NCI-H526 (cell line): ENCODE data around the gene TIAM1.
A peak's percentile ranks its signal among the peaks of the same experiment; 100 is the strongest.

ENCODE experiments used
- DNase-seq, 2 experiments: peaks; one replicate each; lab custom pipeline; 2025; lab: John Stamatoyannopoulos, UW

TIAM1 gene

DNA sequence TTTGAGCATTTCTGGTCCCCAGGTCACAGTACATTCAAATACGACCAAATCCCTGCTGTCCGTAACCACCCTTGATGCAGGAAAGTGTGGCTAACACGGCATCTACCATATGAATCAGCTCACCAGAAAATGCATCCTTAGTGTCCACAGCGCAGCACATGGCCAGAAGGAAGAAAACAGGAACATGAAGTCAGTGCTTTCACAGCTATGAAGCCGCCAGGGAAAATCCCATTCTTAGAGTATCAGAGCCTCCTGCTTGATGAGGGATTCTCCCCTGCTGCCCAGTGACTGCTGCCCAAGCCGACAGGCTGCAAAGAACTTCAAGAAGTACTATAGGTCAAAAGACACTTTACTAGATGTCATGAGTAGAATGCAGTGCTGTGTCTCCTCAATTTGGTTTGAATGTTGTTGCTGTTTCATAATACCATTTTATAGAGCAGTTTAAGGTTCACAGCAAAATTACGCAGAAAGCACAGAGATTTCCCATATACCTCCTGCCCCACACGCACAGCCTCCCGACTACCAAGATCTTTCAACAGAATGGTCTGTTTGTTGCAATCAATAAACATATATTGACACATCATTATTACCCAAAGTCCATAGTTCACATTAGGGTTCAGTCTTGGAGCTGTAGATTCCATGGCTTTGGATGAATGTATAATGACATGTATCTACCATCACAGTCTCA lies 14.5 kb downstream of the TIAM1 start:
- no peak for DNase-seq

DNA sequence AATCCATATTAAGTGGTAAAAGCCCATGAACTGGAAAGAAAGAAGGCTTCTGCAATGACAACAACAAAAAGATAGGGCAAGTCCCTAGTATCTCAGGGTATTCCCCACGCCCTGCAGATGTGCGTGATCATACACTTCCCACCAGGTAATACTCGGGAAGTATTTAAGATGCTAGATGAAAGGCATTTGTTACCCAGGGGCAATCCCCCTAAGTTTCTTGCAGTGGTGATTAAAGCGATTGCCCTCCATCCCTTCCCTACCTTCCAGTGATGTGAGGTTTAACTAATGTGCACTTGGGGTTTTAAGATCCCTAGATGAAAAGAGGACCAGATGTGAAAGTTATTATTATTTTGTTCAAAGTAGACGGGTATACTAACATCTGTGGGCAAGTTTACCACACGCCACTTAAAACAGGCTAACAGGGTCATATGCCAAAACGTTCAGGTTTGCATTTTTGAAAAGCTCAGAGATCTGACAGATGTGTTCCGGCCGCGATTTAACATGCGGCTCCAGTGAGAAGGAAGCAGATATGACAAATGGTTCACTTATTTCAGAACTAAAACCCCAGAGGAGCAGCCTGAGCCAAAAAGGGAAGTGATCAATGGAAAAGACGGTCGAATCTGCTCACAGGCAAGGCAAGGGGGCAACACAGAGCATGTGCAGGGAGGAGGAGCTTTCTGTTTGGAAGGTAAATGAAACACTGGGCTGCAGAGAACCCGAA lies 17.4 kb downstream of the TIAM1 start:
- DNase-seq, result no peak

DNA sequence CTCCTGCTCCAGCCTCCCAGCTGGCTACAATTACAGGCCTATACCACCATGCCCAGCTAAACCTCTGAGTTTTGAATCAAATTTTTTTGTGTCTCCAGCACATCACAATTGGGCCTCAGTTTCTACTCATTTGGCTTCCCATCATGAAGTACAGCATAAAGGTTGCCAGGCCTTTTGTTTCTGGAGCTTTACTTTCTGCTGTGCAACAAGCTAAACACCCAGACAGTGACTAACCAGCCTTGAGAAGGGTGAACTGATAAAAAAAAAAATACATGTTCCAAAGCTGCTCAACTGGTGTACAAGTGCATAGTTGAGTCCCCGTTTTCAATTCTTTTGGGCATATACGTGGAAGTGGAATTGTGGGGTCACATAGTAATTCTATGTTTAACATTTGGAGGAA lies 25.1 kb downstream of the TIAM1 start:
- no peak for DNase-seq

DNA sequence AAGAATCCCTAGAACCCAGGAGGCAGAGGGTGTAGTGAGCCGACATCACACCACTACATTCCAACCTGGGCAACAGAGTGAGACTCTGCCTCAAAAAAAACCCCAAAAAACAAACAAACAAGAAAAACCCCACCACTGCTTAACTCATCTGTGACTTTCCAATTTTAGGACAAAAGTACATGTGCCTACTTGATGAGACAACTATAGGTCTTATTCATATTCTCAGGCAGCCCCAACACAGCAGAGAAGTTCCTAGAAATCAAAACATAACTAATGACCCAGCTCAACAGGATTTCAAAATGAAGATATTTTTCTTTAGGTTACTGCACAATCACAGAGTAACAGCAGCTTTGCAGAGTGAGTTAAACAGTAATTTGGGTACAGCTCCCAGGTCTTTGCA lies 26.4 kb downstream of the TIAM1 start:
- DNase-seq, result no peak

DNA sequence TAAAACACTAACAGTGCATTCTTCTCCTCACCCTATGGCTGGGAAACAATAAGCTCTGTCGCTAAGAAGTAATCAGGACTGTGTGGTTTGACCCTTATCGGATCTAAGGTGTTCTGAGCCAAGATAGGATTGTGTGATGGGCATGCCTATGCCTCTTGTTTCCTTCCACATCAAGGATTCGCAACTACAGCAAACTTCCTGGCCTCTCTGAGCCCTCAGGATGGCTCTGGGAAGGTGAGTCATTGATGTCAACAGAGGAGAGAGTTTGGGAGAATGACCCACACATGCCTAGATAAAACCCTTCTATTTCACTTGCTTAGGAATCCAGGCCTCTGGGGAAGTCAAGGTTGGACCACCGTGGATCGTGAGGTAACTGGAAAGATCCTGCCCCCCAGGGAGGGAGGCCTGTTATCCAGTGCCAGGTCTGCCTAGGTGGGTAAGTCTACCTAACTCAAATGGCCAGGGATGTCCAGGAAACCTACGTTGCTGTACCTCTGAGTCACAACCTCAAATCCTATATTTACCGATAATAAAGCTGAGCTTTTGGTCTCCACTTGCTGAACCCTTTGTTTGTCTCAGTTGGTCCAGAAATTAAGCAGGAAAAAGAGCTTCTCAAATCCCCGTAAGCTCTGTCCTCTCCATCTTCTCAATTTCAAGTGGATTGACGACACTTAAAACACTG lies 27.4 kb downstream of the TIAM1 start:
- no peak for DNase-seq

DNA sequence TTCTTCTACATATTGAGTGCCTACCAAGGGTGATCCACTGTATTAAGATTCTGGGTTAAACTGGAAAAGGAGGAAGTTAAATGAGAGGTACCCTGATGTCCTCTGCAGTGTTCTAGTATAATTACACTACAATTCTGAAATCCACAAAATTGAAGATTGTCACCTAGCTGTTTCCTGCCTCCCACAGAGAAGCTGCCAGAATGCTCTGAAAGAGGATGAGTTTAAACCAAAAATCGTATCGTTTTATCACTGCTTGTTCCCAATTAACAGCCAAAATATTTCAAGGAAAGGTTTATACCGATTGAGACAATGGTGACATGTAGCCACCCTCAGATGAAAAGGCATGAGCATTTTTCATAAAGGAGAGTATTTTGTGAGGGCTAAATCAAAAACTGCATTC lies 28.0 kb downstream of the TIAM1 start:
- no peak for DNase-seq

DNA sequence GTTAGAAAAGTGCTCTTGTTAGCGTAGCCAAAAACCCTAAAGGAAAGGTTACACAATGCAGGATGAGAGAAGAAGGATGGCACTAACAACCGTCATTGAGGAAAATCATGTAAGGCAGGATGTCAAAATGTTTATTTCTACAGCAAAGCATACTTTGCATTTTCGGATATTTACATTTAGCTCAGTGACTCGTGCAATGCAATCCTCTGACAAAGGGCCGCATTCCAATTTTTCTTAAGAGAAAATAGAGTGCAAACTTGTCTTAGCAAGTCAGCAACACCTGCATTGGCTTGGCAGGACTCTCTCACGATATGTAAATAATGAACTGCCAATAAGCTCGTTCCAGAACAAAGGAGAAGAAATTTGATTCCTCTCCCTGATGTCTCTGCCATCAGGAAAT lies 33.3 kb downstream of the TIAM1 start:
- peak; percentile 76 to 83 for DNase-seq

DNA sequence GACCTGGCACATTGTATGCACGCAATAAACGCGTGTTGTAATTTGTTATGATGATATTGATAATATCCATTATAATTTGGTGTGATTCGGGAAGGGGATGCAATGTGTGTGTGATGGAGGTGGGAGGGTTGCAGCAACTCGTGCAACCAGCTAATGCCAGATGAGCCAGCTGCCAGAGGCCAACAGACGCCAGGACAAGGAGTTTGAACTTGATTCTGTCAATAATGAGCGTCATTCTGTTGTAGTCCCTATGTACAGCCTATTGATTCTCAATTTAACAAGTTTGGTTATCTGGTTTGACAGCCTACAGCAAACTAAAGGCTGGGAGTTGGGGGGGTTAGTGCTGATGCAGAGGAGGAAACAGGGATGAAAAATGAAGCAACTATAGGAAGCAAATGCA lies 35.5 kb downstream of the TIAM1 start:
- DNase-seq, result no peak

DNA sequence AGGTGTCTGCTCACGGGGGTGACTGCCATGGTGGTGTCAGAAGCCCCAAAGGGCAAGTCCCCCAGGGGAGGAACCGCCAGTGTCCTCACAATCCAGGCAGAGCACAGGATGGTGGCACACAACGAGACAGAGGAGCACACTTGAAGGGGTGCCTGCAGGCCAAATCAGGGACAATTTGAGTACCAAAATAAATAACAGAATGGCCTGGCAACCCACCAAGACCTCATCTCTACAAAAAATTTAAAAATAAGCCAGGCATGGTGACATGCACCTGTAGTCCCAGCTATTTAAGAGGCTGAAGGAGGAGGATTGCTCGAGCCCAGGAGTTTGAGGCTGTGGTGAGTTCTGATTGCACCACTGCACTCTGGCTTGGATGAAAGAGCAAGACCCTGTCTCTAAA lies 38.2 kb downstream of the TIAM1 start:
- DNase-seq, result no peak

DNA sequence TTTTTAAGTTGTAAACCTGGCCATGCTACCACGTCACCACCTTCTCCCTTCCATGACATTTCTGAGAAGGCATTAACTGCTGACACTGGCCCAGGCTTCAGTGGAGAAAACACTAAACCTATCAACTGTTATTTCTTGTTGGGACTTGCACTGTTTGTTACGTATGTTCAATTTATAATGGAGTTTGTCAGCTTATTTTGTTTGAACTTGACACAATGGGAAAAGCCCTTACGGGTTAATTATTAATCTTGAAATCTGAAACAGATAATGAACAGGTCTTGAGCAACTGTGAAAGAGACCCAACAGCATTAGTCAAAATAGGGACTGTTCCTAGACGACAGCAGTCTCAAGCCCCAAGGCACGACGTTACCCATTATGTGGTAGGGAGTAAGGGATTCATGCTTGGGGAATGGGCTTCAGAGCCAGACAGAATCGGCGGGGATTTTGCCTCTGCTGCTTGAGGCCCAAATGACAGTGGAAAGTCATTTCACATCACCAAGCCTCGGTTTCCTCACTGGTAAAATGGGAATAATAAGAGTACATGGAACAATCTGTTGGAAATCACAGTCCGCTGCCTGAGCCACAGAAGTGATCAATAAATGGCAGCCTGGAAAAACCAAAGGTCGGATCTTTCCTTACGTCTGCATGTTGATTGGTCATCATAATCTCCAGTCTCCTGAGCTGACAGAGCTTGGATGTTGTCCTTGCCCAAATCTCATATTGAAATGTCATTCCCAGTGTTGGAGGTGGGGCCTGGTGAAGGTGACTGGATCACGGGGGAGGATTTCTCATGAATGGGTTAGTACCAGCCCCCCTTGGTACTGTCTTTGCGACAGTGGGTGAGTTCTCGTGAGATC lies 44.5 kb downstream of the TIAM1 start:
- peak; percentile 77 to 84 for DNase-seq

DNA sequence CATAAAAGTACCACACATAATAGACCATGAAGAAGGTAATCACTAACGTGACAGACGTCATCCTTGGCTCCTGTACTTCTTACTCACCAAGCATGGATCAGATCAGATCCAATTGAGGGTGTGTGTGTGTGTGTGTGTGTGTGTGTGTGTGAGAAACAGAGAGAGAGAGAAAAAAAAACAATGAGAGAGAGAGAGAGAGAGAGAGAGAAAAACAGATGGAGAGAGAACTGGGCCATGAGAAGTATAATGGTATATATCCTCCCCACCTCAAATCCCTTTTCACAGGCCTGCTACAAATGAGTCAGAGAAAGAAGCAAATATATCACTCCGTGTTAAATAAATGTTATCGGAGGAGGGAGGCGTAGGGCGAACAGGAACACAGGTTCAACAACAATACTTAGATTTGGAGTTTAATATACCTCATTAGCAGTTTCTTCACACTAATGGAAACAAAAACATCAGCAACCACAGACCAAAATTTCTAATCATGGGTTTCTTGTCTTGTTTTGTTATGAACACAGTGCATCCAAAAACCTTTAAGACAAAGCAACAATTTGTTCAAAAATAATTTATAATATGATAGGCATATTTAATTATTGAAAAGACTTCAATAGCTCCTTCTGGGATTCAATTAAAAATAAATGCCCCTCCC lies 45.3 kb downstream of the TIAM1 start:
- no peak for DNase-seq

DNA sequence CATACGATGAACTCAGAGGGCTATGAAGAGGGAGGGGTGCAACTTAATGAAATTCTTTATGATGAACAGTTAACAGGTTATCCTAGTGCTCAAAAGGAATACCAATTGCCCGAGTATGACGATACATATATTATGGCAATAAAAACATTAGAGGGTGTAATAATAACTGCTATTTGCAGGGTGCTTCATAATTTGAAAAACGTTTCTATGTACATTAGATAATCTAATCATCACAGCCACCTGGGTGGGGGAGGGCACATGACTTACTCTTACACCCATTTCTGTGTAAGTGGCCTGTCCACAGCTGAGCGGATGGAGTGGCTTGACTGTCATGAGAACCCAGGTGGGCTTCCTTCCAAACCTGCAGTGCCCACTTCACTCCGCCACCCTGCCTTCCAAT lies 46.3 kb downstream of the TIAM1 start:
- DNase-seq, result no peak

DNA sequence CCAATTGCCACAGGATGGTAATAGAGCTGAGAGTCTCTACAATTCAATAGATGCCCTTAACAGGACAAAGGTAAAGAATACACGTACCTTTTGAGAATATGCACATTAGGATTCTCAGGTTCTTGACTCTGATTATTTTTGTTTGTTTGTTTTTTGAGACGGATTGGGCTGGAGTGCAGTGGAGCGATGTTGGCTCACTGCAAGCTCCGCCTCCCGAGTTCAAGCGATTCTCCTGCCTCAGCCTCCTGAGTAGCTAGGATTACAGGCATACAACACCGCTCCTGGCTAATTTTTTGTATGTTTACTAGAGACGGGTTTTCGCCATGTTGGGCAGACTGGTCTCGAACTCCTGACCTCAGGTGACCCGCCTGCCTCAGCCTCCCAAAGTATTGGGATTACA lies 48.4 kb downstream of the TIAM1 start:
- no peak for DNase-seq

DNA sequence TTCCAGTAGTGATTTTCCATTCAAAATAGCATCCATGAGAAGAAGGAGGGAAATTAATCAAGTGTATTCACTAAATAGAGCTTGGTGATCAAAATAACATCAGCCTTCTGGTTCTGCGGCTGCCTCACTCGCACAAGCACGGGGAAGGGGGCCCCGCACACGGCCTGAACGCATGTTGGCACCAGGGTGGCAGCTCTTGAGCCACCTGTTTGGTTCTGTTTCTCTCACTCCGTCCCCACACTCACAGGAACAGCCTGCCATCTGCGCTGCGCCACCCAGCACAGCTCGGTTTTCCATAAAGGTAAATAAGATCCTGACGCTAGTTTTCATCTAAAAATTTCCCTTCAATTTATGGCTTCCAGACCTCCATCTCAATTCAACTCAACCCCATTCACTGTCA lies 49.4 kb downstream of the TIAM1 start:
- no peak for DNase-seq

DNA sequence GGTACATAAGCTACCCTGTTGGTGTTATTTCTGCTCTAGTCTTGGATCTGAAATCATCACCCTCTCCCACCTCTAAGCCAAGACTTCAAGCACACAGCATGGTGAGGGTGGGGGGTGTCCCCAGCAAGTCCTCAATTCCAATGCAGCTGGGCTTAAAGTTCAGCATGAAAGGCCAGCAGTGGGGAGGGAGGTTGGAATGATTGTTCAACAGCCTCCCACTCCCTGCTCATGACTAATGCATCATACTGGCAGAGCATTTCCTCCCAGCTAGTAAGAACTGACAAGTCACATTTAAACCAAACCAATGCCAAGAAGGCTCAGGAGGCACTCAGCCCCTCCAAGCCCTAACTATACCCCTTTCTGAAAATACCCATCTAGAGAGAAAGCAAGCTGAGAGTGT lies 50.1 kb downstream of the TIAM1 start:
- DNase-seq, result no peak

DNA sequence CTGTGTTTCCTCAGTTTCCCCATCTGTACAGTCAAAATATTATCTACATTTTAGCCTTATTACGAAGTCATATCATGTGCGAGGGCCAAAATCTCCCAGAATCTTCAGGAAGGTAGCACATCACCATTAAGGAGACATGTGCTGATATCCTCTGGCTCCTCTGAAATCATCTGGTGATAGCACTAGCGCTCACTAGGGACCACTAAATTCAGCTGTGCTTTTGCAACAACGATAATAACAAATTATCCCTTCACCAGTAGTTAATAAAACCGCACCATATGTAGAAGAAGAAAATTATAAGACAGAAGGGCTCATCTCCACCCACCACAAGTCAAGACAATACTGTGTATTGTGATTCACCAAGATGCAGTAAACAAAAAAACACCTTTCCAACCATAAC lies 53.3 kb downstream of the TIAM1 start:
- DNase-seq, result no peak

DNA sequence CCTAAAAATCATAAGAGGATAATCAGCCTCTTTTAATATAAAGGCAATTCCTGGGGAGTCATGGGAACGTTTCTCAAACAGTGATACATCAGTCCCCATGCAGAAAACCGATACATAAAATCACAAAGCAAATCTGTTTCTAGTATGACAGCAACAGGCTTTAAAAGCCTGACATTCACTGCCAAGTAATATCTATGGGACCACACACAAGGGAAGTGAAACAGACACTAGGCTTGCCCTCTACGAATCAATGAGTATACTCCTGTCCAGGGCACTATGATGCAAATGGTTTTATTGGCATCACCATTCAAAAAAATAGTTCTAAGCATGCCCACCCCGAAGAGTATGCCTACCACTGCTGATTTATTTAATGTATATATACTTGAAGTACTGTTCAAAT lies 54.4 kb downstream of the TIAM1 start:
- no peak for DNase-seq

DNA sequence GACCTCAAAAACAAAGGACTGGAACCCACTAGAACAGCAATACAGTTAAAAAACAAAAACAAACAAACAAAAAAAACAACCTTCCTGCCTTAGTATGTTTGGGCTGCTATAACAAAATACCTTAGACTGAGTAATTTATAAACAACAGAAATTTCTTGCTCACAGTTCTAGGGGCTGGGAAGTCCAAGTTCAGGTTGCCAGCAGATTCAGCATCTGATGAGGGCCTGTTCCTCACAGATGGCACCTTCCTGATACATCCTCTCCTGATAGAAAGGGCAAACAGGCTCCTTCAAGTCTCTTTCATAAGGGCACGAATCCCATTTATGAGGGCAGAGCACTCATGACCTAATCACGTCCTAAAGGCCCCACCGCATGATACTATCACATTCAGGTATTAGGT lies 55.9 kb downstream of the TIAM1 start:
- DNase-seq, result no peak

DNA sequence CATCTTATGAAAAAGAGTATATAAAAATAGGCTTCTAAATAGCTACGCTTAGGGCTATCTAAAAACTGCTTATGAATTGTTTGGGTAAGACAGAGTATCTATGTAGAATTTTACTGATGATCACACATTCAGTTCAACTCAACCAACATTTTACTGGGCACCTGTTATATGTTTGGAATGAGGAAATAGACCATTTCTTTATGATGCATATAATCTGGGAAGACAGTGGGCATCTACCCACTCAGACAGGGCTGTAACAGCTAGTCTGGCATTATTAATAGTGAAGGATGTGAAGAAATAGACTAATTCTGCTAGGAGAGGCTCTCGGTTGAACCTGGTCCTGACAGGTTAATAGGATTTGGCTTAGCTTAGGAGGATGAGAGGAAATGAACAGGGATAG lies 56.9 kb downstream of the TIAM1 start:
- no peak for DNase-seq

DNA sequence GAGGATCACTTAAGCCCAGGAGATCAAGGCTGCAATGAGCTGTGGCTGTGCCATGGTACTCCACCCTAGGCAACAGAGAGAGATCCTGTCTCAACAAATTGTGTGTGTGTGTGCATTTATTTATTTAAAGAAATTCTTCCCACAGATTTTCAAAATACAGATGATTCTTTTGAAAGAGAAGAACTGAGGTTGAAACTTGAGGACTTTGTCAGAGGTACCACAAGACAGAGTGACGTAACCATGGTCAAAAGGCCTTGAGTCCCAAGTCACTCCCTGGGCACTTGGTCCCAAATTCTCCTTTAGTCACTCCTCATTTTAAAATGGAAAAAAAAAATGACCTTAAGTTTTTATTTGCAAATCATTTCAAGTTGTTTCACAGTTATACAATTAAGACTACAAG lies 57.4 kb downstream of the TIAM1 start:
- no peak for DNase-seq

DNA sequence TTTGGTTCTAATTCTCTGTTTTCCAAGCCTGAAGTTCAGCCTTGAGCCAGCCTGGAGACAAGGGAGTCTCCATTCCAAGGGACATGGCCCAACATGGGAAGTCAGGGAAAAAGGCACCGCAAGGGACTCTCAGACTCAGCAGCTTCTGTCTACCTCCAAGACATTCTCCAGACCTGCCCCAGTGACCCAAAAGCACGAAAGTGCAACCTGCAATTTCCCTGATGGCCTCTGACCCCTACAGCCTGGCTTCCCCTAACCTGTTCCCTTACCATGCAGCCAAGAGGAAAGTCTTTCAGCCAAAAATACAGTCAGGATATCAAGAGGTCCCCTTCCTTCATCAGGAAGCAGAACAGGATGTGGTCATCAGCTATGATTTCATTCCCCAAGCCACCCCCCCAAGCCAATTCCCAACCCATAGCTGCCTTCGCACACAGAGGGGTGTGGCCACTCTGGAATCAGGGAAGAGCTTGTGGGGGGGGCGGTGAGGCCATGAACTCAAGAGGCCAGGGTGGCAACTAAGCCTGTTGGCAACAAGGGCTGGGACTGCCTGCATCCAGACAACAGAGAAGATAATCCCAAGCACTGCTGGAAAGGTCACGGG lies 59.2 kb downstream of the TIAM1 start:
- no peak for DNase-seq

DNA sequence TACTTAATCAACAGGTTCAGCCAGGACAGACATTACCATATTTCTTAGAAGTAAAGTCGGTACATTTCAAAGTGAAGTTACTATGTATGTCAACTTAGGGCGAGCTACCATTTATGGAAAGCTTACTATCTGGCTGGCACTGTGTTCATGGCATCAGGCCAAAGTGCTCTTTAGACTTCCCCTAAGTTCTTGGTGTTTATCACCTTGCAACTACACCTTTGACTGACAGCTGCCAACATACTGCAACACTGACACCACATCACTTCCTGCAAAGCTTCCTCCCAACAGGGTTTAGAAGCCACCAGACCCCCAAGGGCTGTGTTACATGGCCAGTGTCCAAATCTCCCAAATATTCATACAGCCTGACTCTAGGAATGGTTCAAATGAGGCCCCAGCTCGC lies 61.0 kb downstream of the TIAM1 start:
- no peak for DNase-seq
